ENCODE measurements around the gene CENPM.

The CENPM gene

DNA sequence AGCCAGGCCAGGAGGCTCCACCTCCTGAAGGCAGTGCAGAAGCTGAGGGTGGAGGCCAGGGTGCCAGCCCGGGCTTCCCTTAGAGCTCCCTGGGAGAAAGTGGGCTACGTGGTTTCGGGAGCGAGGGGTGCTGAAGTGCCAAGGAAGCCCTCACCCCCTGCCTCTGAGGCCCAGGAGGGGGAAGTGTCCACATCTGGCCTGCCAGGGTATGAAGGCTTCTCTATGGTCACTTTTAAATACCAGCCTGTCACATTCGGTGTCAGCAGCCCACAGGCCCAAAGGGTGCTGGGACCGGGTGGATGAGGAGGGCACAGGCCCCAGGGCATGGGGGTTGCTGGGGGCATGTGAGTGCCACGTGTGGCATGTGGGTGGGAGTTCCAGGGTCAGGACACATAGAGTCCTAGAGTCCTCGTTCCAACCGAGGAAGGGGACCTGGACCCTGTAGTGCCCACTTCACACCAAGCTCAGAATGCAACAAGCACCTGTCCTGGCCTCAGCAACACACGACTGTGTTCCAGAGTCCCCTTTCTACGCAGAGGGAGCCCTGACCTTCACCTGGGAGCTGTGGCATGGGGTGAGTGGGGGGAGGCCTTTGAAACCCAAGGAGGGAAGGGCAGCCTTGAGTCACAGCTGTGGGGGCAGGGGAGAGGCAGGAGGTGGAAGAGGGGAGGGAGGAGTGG, 33.8 kb downstream of the CENPM start:
- DNase-seq: no peak

DNA sequence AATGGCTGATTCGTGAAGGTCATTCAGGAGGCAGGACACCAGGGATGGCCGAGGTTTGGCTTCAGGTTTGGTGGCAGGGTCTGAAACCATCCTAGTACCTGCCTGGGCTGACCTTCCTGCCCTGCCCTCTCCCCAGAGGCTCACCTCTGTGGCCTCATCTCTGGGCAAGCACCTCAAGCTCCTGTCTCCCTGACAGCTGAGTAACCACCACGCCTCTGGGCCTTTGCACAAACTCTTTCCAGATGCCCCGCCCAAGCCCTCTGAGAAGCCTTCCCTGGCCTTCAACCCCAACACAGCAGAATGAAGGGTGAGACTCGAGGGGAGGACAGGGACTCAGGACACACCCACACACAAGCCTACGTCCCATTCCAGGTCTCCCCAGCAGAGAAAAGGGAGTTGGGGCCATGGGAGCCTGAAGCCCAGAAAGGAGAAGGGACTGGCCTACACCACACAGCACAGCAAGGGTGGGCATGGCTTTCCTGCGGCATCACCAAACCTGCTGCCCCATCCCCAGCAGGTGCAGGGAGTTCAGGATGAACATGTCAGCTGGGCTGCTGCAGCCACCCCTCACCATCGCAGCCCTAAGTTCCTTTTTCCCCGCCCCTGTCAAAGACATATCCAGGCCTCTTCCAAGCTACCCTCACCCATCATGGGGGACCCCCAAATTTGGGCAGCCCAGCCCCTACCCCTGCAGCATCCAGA, 34.5 kb downstream of the CENPM start:
- DNase-seq: no peak

DNA sequence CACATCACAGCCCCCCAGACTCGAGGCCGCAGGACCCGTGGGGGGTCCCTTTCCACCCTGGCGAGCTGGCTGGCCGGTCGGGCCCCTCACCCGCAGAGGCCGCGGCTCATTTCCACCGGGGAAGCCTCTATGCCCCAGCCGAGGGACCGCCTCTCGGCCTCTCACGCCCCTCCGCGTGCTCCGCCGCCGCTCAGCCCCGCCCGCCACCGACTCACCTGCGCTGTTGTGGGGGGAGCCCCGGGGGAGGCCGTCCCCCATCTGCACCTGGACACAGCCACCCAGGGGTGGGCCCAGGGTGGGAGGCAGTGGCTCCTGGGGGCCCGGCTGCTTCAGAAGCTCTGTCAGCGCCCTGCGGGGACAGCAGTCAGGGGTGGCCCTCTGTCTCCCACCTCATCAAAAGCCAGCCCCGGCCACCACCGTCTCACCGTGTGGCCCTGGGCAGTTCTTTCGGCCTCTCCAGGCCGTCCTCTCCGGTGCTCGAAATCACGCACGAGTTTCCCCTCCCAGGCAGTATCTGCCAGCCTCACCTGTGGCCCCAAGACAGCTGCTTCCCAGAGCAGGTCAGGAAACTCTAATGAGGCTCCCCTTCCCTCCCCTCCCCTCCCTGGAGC, 35.8 kb downstream of the CENPM start:
- no peak for DNase-seq

DNA sequence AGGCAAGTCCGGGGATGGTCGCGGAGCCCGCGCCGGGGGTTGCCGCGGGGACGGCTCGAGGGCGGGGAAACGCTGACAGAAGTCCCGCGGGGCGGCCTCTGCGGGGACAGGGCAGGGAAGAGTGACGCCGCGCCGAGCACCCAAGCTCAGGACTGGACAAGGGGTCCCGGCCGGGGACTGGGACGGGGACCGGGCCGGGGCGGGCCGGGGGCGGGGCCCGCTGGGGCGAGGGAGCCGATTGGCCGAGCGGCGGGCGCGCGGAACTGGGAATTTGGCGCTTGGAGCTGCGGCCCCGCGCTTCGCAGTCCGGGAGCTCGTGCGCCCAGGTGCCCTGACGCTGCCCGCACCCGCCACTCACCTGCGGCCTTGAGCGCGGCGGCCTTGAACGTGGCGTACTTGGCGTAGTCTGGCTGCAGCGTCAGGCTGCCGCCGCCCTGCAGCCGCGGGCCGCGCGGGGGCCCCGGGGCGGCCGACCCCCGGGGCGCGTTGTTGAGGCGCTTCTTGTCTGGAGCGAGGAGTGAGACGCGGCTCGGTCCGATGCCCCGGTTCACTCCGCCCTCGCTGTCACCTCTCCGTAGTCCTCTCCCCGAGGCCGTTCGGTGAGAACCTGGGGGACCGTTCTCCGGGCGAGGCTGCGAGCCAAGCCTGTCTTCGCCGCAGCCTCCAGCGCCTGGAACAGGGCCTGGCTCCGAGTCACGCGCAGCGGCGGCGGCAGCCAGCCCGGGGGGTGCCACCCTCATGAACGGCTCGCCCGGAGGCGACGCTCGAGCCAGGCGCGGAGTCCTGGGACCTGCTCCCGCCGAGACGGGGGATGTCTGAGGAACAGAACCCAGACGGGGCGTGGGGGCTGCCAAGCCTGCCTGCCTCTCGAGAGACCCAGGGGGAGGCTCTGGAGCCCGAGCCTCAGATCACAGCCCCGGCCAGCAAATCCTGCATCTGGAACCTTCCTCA, 36.6 kb downstream of the CENPM start:
- DNase-seq: no peak

DNA sequence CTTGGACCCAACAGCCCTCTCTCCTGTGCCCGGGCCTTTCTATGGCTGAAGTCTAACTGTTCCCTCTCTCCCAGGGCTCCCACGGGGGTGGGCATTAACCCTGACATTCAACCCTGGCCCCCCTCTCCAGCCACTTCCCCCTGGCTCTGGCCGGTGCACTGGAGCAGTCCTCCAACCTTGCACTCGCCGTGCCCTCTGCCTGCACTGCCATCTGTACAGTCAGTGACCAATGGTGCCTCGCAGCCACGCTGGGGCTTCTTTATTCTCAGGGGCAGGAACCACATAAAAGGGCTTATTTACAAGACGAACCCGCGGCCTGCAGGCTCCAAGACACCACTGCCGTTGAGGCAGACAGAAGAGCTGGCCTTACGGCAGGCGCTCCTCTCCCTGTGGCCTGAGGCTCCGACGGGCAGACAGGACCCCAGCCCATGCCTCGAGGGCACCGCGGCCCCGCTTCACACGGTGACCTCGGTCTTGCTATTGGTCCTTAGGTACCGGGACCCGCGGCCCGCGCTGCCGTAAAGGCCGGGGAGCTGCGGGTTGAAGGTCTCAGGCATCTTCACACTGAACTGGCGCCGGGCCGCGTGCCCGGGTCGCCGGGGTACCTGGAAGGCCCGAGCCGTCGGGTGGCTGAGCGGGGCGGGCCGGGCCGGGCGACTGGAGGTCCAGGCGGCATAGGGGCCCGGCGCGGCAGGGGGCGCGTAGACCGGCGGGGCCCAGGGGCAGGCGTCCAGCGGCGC, 37.5 kb downstream of the CENPM start:
- DNase-seq: no peak

DNA sequence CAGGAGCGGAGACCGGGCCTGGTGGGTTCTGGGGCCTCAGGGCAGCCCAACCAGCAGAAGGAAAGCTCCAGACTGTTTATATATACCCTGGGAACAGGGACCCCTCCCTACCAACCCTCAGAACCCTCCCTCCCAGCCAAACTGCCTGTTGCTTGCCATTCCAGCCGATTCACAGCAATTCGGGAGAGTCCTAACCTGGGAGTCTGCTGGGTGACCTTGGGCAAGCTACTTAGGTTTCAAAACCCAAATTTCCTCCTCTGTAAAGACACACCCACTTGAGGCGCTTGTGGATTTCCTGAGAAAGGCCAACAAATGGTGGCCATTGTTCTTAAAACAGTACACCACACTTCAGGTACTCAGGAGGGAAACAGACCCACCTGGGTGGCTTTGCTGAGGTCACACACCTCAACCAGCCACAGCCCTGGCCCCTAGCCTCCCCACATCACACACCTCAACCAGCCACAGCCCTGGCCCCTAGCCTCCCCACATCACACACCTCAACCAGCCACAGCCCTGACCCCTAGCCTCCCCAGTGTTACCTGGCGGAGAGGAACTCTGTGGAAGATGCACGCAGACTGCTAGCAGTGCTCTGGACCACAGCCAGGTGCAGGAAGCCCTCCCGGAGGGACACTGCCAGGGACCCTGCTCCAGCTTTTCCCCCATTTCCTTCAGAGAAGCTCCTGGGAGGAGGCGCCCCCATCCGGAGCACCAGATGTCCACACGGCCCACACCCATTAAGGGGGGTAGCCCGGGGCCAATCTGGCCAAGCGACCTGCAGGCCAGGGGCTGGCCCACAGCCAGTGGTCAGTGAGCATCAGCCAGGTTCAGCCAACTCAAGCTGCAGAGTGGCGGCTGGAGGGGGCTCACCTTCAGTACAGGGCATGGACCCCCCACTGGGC, 38.3 kb downstream of the CENPM start:
- DNase-seq: no peak

DNA sequence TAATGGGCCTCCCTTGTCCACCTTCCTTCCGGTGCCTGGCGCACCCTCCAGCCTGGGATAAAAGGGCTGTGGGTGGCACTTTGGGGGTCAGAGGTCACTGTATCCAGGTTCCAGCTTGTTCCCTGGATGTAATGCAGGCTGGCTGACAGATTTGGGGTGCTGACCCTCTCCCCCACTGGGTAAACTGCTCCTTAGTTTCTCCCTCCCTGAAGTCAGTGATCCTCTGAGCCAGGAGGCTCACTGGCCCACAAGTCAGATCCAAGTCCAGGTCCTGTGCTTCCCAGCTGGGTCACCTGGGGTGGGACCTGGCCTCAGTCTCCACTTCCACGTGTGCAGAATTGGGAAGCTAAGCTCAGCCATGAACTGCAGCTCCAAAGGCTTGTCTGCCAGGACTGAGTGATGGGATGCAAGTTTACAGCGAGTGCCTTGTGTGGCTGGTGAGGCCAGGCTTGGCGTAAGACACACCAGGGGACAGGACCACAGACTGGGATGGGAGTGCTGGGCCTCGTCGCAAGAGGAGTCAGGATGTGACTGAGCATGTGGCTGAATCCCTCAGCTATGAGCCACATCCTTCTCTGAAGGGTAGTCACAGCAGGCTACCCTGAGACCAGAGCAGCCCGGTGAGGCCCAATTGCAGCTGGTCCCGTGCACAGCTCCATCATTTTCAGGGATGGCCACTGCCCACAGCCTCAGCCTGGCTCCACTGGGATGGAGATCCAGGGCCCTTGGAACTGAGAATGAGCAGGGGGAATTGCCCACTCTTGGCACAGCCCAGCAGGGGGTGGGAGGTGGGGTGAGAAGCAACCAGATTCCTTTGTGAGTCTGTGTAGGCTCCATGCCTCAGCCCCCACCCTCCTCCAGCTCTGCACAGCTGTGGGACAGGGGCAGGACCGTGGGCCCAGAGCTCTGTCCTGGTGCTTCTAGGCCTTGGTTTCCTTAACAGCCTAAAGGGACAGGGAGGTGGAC, 39.2 kb downstream of the CENPM start:
- DNase-seq: no peak

DNA sequence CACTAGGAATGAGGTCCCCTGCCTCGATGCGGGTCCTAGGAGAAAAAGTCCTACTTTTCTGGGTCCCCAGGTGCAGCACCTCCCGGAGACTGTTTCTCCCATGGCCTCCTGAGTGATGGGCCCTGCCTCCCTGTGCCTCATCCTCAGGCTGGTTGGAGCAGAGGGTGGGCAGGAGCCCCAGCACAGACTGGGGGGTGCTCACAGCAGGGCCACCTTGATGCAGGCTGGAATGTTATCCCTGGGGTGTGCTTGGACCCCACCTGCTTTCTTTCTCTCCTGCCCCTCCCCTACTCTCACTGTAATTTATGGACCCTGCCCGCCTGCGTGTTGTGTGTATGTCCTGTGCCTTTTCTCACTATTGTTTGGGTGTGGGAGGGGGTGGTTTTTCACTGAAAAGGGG, 40.1 kb downstream of the CENPM start:
- DNase-seq: no peak

DNA sequence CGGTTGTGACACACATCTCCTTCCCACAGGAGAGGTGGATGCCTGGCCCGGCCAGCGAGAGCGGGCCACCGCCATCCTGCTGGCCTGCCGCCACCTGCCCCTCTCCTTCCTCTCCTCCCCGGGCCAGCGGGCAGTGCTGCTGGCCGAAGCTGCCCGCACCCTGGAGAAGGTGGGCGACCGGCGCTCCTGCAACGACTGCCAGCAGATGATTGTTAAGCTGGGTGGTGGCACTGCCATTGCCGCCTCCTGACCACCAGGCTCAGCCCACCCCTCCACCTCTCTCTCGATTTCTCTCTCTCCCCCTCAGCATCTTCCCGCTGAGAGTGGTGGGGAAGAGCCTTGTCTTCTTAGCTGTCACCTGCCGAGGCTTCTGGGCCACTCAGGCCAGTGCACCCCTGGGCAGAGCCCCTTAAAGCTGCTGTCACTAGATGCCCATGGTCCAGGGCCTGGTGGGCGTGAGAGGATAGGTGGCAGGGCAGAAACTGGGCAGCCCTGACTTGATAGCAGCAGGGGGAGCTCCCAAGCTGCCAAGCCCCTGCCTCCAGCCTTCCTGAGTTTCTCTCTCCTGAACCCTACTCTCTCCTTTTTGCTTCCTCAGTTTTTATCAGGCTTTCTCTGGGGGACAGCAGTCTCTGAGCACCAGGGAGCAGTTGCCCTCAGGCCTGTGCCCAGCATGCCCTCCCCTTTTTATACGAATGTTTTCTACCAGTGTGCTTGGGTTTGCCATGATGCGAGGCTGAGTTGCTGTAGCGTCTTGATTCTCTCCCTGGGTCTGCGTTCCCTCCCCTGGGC, 41.3 kb downstream of the CENPM start:
- no peak for DNase-seq

DNA sequence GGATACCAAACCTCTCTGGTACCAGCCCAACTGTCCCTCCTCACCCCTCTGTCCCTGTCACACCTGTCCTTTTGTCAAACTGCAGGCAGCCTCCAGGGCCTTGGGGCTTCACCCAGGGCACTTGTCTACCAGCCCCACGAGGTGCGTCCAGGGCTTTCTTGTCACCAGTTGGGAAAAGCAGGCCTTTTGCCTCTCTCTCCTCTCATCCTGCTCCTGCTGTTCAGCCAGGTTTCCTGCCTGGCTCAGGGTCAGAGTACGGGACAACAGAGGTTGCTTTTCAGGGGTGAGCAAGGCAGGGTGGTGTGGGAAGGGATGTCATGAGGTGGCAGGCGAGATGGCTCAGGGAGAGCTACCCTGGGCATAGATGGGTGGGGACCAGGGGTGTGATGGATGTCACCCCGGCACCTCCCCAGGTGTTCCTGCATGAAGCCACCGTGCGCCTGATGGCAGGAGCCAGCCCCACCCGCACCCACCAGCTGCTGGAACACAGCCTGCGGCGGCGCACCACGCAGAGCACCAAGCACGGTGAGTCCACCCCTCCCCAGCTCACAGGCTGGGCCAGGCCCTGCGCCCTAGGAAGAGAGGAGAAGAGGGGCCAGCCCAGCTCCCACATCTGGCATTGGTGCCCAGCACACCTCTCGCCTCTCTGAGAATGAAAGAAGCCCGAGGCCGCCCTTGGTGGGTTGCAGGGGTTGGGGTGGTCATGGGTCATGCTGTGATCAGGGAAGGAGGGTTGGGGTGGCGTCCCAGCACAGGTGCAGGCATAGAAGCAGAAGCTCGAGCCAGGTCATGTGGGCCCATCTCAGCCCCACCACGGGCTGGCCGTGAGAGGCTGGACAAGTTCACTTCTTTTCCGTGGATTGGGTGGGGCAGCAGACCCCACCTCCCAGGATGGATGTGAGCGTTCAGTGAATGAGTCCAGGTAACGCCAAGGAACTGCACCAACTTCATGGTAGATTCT, 42.2 kb downstream of the CENPM start:
- DNase-seq: no peak

DNA sequence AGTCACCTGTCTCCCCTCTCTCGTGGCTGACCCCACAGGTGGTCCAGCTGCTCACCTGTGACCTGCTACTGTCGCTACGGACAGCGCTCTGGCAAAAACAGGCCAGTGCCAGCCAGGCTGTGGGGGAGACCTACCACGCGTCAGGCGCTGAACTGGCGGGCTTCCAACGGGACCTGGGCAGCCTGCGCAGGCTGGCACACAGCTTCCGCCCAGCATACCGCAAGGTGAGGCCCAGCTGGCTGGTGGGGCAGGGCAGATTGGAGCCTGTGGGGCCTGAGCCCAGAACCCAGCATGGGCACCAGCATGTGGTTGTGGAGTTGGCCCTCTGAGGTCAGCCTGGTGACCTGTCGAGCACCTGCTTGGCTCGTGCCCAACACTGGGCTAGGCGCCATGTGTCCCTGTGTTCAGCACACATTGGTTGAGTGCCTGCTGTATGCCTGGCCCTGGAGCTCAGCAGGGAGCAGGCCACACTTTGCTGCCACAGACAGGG, 44.0 kb downstream of the CENPM start:
- DNase-seq: no peak

DNA sequence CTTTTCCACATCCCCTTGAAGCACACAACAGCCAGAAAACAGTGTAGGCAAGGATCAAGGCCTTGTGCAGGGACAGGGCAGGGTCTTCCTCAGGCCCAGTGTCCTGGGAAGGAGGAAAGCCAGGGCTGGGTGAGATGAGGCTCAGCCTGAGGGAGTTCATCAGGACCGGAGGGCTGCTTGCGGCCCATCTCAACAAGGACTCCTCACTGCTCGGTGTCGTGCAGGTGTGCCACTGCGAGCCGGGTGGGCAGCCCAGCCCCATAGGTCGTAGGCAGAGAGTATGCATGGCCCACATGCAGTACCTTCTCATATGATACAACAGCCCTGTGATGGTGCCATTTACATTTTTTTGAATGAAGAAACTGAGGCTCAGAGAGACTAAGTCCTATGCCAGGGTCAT, 44.9 kb downstream of the CENPM start:
- no peak for DNase-seq

DNA sequence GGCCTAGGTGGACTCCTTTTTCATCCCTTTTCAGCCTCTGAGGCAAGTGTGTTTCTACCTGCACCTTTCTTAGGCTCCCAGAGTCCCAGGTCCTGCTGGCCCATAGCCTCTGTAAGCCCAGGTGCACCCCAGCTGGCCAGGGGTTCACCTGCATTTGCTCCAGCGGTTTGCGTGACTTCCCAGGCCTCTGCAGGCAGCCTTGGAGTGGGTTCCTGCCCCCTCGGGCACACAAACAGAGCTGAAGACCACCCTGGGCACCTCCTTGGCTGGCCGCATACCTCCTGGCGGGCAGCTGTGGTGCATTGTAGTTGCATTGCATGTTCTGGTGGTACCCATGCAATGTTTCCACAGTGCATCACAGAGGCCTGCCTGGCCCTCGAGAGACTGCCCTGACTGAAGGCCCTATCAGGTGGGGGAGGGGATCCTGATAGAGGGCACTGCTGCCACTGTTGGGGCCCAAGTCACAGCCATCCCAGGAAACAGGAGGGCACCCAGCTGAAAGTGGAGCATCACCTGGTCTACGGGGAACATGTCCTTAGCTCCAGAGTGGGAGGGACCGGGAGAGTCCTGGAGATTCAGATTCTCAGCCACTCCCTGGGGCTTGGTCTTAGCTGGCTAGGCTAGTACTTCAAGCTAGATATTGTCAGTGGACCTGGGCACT, 46.2 kb downstream of the CENPM start:
- no peak for DNase-seq

DNA sequence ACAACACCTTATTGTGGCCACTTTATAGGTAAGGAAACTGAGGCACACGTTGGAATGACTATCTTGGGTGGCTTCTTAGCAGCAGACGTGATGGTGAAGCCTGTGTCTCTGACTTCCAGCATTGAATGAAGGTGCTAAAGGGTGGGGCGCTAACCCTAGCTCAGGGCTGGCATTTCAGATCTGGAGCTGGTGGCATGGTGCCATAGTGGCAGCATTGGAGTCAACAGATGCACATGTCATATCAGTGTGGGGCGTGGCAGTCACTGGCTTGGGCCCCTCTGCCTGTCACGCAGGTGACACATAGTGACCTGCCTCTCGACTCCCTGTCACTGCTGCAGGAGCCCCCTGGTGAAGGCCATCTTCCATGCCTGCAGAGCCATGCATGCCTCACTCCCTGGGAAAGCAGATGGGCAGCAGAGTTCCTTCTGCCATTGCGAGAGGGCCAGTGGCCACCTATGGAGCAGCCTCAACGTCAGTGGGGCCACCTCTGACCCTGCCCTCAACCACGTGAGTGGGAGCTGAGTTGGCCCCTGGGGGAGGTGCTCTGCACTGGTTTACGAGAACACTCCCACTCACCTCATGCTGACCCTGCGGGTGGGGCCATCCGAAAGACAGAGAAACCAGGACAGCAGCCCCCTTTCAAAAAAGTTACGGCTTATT, 46.8 kb downstream of the CENPM start:
- DNase-seq: no peak

DNA sequence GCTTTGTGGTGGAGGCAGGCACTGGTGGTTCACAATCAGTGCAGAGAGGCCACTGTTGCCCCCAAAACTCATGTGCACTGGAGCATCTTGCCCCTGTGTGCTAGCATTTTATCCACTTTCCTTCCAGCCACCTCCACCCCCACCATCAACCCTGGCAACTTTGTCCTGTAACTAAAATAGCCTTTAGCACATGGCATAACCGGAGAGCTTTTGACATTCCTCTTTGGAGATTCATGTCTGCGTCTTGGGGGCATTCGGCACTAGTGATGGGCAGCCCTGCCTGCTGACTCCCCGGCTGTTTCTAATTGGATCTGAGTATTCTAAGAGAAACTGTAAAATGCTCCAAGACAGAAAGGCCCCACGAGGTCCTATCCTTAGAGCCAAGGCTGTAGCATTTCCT, 47.8 kb downstream of the CENPM start:
- no peak for DNase-seq

DNA sequence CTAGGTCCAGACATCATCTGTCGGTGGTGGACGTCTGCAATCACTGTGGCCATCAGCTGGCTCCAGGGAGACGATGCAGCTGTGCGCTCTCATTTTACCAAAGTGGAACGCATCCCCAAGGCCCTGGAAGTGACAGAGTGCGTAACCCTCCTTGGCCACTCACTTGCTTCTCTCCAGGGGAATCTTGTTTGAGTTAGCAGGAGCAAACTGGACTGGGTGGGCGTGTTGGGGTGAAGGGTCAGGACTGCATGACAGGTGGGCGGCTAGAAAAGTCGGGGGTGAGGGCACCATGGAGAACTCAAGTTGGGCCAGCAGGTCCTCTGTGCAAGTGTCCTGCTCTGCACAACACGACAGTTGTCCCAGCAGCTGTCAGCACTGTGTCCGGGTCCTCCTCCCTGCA, 48.3 kb downstream of the CENPM start:
- DNase-seq: no peak
